ENCODE data around the gene TAF11L7. TPM values are rescaled to one million over a fixed set of nuclear protein-coding genes. Genes with fewer than 3 reads are reported as not detected.
"Not testable (repeated sequence)": the region's sequence is repeated elsewhere in the genome, so short reads cannot be mapped to it uniquely, and the experiment has no call there.

The TAF11L7 gene
- total RNA-seq, 2 donors from 2014 or later: not detected

- H3K9me3 ChIP-seq: no peaks in the 10 kb centered on the region
- WGBS, 2 donors: 77 to 81% methylated on average over 8 to 17 of the region's 17 CpGs
- no peaks in the 10 kb centered on the region for H3K36me3 ChIP-seq (replicated peaks in 1 of 2; ENCODE audit: insufficient read depth in 1 of 2, low read depth in 2 of 2)
- no peak overlapping the region for H3K4me3 ChIP-seq
- intact Hi-C loops (cut with DNase I): no loop called here
- no peaks in the 10 kb centered on the region for H3K27me3 ChIP-seq
- ATAC-seq (no peak), DNase-seq (no peak)
- H3K4me1 ChIP-seq: no peaks in the 10 kb centered on the region
- no peak for TF ChIP-seq CTCF (IDR thresholded peaks at IDR 0.05)
- TF ChIP-seq POLR2A (IDR thresholded peaks at IDR 0.05): no peak
- no peak overlapping the region for H3K27ac ChIP-seq
Observed at GRCh38 chr5:17614872-17615605, 29.5 kb upstream of the TAF11L7 start.

GRCh38 chr5:17610092-17610491 lies 24.5 kb upstream of the TAF11L7 start, which contains the start of gene TAF11L12:
Gene TAF11L12 (plus strand): TSS chr5:17610392.
- DNase-seq: not testable (repeated sequence)

GRCh38 chr5:17607461-17607860 lies 21.9 kb upstream of the TAF11L7 start:
- H3K27me3 ChIP-seq; H3K27ac ChIP-seq; H3K36me3 ChIP-seq (replicated peaks in 1 of 2; ENCODE audit: insufficient read depth in 1 of 2, low read depth in 2 of 2); H3K4me3 ChIP-seq; H3K4me1 ChIP-seq; H3K9me3 ChIP-seq; ATAC-seq; intact Hi-C loops (cut with DNase I); DNase-seq: not testable (repeated sequence)
- 54 to 74% methylated on average over 4 of the region's 4 CpGs for WGBS, 2 donors

More at GRCh38 chr5:17610092-17610491, 24.5 kb upstream of the TAF11L7 start, which contains the start of gene TAF11L12:
- H3K4me3 ChIP-seq; intact Hi-C loops (cut with DNase I); H3K9me3 ChIP-seq; H3K27me3 ChIP-seq; H3K4me1 ChIP-seq; ATAC-seq; H3K36me3 ChIP-seq (replicated peaks in 1 of 2; ENCODE audit: insufficient read depth in 1 of 2, low read depth in 2 of 2); H3K27ac ChIP-seq: not testable (repeated sequence)
- 49 to 59% methylated on average over 2 of the region's 2 CpGs for WGBS, 2 donors

GRCh38 chr5:17604951-17605350 lies 19.4 kb upstream of the TAF11L7 start:
- Histone ChIP-seq H3K4me1 (no peaks in the 10 kb centered on the region), H3K36me3 (replicated peaks in 1 of 2; ENCODE audit: insufficient read depth in 1 of 2, low read depth in 2 of 2) (no peaks in the 10 kb centered on the region), H3K4me3 (no peak overlapping the region), H3K27ac (no peak overlapping the region), H3K27me3 (no peaks in the 10 kb centered on the region), H3K9me3 (no peaks in the 10 kb centered on the region)
- WGBS, 2 donors: 73 to 86% methylated on average over 14 of the region's 14 CpGs
- intact Hi-C loops (cut with DNase I): no loop called here
- no peak for ATAC-seq
- TF ChIP-seq CTCF (IDR thresholded peaks at IDR 0.05) (no peak), POLR2A (IDR thresholded peaks at IDR 0.05) (no peak)
- DNase-seq: no peak

GRCh38 chr5:17603880-17604279 lies 18.3 kb upstream of the TAF11L7 start, which contains the start of gene TAF11L11:
Gene TAF11L11 (plus strand): TSS chr5:17604183.
- H3K4me3 ChIP-seq; ATAC-seq; H3K4me1 ChIP-seq; H3K27ac ChIP-seq; intact Hi-C loops (cut with DNase I); DNase-seq; H3K36me3 ChIP-seq (replicated peaks in 1 of 2; ENCODE audit: insufficient read depth in 1 of 2, low read depth in 2 of 2); H3K27me3 ChIP-seq; H3K9me3 ChIP-seq: not testable (repeated sequence)
- 44 to 54% methylated on average over 6 of the region's 6 CpGs for WGBS, 2 donors

GRCh38 chr5:17597728-17598127 lies 12.2 kb upstream of the TAF11L7 start, which contains the start of gene TAF11L10:
Gene TAF11L10 (minus strand): TSS chr5:17597828.
- H3K27me3 ChIP-seq; intact Hi-C loops (cut with DNase I); H3K4me1 ChIP-seq; H3K27ac ChIP-seq; H3K9me3 ChIP-seq; DNase-seq; ATAC-seq; H3K36me3 ChIP-seq (replicated peaks in 1 of 2; ENCODE audit: insufficient read depth in 1 of 2, low read depth in 2 of 2); H3K4me3 ChIP-seq: not testable (repeated sequence)
- WGBS, 2 donors: no CpG with 5 or more reads among the region's 15 CpGs

- ATAC-seq; intact Hi-C loops (cut with DNase I); H3K4me1 ChIP-seq: not testable (repeated sequence)
Observed at GRCh38 chr5:17594255-17594654, 8.7 kb upstream of the TAF11L7 start, which contains the start of gene TAF11L9. Gene TAF11L9 (minus strand): TSS chr5:17594394.

GRCh38 chr5:17590860-17591259 lies 5.3 kb upstream of the TAF11L7 start, which contains the start of gene TAF11L8:
Gene TAF11L8 (minus strand): TSS chr5:17590960.
- H3K27ac ChIP-seq; ATAC-seq; intact Hi-C loops (cut with DNase I); H3K4me3 ChIP-seq; DNase-seq; H3K27me3 ChIP-seq; H3K4me1 ChIP-seq; H3K36me3 ChIP-seq (replicated peaks in 1 of 2; ENCODE audit: insufficient read depth in 1 of 2, low read depth in 2 of 2); H3K9me3 ChIP-seq: not testable (repeated sequence)
- no CpG with 5 or more reads among the region's 16 CpGs for WGBS, 2 donors

More at GRCh38 chr5:17594255-17594654, 8.7 kb upstream of the TAF11L7 start, which contains the start of gene TAF11L9:
- 76 to 85% methylated on average over 11 to 13 of the region's 15 CpGs for WGBS, 2 donors
- H3K27ac ChIP-seq; H3K36me3 ChIP-seq (replicated peaks in 1 of 2; ENCODE audit: insufficient read depth in 1 of 2, low read depth in 2 of 2); H3K27me3 ChIP-seq; H3K4me3 ChIP-seq; H3K9me3 ChIP-seq; DNase-seq: not testable (repeated sequence)

Data from body of pancreas (tissue), 4 donors.